GM18502 (cell line): ENCODE measurements around the gene SYCN.
"Not testable (repeated sequence)": the region's sequence is repeated elsewhere in the genome, so short reads cannot be mapped to it uniquely, and the experiment has no call there.

Experiments
- ATAC-seq: cut with Tn5 transposase; IDR thresholded peaks from one replicate; pipeline ENCODE4 v1.9.1; 2021; ENCODE audit warnings: mild to moderate bottlenecking; ENCODE audit not compliant: unreplicated experiment, poor library complexity

Gene SYCN, protein sequence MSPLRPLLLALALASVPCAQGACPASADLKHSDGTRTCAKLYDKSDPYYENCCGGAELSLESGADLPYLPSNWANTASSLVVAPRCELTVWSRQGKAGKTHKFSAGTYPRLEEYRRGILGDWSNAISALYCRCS

DNA sequence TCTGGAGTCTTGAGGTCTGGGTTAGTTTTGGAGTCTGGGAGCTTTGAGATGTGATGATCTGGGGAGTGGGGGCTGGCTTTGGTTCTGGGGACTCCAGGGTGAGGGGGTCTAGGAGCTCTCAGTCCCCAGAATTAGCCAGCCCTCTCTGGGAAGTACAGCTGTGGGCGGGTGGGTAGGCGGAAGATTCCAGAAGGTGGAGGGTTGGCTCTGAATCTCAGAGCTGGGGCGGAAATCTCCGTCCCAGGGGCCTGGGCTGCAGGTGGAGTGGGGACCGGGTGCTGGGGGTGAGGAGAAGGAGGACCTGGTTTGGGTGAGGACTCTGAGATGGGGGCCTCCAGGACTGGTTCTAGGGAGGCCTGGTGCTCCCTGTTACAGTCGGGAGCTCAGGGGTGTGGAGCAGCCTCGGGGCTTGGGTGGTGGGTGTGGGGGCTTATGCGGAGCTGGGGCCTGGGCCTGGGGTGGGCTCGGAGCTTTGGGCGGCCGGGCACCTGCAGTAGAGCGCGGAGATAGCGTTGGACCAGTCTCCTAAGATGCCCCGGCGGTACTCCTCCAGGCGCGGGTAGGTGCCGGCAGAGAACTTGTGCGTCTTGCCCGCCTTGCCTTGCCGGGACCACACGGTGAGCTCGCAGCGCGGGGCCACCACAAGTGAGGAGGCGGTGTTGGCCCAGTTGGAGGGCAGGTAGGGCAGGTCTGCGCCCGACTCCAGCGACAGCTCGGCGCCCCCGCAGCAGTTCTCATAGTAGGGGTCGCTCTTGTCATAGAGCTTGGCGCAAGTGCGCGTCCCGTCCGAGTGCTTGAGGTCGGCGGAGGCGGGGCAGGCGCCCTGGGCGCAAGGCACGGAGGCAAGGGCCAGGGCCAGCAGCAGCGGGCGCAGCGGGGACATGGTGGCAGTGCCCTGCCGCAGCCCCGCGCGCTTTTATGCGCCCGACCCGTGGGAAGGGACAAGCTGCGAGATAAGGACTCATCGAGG is at the start of gene SYCN:
Gene SYCN, minus strand, starts transcription at position 892 of the 970 bp plus-strand sequence. Its CDS starts 9 bp downstream, at position 883.
- ATAC-seq, result no peak

DNA sequence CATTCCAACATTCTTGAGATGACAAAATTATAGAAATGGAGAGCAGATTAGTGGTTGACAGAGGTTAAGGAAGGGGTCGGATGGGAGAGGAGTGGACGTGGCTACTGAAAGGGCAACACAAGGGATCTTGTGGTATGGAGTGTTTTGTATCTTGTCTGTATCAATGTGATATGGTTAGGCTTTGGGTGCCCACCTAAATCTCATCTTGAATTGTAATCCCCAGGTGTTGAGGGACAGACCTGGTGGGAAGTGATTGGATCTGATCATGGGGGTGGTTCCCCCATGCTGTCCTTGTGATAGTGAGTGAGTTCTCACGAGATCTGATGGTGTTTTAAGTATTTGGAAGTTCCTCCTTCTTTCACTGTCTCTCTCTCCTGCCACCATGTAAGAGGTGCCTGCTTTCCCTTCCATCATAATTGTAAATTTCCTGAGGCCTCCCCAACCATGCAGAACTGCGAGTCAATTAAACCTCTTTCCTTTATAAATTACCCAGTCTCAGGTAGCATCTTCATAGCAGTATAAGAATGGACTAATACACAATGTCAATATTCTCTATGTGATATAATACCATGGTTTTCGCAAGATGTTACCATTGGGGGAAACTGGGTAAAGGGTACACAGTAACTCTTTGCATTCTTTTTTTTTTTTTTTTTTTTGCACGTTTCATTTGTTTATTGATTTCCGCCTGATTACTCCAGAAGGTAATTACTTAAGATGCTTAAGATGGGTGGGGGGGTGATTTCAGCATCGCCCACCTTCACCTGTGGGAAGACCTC is 49.5 kb upstream of the SYCN start:
- ATAC-seq, result no peak

DNA sequence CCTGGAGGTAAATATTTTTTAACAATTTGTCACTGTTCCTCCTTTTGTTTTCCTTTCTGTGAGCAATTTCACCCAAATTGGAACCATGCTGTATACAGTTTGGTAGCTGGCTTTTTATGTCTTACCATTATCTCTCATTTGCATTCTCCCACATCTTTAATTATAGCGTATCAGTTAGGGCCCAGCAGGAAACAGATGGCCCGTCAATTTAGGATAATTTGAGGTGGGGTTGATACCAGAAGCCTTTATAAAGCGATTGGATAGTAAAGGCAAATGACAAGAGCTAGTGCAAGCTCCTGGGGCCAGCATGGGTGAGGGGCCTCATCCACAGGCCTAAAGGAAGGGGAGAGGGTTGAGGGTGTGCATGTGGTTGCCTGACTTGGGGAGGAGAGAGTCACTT is 48.4 kb upstream of the SYCN start:
- ATAC-seq, result no peak

DNA sequence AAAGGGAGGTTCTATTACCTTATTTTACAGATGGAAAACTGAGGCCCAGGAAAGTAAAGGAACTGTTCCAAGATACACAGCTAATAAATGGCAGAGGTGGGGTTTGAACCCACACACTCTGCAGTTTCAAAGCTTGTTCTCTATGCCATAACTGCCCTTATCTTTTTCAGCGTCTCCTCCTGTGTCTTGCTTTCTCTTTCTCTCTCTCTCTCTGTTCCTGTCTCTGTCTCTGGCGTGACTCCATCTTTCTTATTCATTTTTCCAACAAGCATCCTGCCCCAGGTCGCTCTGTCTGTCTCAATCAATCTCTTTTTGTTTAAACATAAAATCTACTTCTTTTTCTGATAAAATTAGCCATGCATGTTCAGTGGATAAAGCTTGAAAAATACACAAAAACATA is 47.8 kb upstream of the SYCN start:
- no peak for ATAC-seq

DNA sequence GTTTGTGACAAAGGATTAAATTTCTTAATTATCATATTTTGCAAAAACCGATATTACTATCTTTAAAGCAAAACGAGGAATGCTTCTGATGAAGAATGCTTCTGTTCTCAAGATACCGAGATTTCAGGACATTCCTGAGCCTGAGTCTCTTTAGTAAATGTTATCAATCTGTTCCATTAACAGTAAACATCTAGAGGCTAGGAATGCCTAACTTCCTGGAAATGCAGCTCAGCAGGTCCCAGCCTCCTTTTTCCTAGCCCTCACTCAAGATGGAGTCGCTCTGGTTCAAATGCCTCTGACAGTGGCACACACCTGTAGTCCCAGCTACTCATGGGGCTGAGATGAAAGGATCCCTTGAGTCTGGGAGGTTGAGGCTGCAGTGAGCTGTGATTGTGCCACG is 47.0 kb upstream of the SYCN start:
- no peak for ATAC-seq

DNA sequence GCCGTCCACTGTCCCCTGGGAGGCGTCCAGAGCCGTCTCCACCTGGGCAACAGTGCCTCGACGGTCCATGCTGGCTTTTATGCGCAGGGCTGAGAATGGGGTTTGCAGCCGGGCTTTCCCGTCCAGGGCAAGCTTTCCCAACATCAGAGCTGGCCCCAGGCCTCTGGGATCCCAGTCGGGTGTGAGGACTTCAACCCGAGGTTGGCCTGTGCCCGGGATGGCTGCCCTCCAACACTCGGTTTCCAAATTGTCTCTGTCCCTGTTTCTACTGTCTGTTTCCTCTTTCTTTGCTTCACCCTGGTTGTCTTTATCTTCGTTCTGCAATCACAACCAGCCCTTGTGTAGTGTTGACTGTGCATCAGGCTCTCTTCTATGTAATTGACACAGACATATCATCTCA is 44.7 kb upstream of the SYCN start, which contains the start of gene IFNL4:
Gene IFNL4, minus strand, starts transcription at position 51 of the 400 bp plus-strand sequence.
- ATAC-seq, result no peak

DNA sequence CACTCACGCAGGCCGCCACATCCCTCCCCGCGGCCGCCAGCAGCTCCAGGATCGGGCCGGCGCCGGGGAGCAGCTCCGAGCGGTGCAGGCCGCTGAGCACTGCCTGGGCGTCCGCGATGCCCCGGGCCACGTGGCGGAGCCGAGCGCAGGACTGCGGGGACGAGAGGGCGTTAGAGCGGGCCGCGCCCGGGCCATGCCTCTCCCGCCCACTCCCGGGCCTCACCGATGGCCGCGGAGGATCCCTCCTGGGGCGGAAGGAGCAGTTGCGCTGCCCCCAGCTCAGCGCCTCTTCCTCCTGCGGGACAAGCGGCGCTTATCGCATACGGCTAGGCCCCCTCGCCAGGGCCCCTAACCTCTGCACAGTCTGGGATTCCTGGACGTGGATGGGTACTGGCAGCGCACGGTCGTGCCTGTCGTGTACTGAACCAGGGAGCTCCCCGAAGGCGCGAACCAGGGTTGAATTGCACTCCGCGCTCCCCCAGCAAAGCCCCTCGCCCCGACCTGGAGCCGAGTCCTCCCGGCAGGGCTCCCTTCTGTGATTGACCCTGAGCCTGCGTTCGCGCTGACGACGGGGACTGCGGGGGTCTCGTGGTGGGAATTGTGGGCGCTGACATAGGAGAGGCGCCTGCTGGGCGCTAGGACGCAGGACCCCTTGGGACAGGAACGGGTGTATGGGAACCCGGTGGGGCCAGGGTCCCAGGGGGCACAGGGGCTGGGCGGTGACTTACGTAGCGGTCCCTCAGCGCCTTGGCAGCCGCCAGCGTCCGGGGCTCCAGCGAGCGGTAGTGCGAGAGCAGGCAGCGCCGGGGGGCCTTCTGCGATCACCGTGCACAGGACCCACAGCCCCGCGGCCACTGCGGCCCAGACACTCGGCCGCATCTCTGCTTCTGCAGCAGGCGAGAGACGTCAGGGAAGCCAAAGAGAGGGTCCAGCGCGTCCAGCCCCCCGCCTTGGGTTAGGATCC is 43.9 kb upstream of the SYCN start:
- ATAC-seq, result no peak

DNA sequence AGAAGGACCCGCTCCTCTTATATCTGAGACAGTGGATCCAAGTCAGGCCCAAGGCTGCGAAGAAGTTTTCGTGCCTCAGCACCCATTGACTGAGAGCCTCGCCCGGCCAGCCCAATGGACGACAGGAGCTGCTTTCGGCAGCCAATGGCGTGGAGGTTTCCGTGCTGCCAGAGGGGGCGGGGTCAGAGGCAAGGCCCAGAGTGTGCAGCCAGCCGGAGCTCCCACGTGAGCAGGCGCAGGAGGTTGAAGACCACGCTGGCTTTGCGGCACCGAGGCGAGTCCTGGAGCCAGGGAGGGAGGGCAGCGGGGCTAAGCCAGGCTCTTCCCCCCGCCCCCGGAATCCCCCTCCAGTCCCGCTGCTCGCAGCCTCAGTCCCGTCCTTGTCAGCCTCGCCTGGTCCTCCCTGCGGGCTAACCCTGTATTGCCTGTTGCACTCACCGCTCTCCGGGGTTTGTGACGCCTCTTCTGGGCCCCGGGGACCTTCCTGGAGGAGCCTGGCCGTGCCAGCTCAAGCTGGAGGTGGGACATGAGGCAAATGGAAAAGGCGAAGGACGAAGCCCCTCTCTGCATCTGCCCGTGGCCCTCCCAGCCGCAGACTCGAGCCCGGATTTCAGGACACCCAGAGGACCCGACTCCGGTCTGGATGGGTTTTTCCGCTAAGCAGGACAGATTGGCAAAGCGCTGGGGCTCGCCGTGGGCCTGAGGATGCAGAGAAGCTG is 43.0 kb upstream of the SYCN start:
- ATAC-seq, result no peak

DNA sequence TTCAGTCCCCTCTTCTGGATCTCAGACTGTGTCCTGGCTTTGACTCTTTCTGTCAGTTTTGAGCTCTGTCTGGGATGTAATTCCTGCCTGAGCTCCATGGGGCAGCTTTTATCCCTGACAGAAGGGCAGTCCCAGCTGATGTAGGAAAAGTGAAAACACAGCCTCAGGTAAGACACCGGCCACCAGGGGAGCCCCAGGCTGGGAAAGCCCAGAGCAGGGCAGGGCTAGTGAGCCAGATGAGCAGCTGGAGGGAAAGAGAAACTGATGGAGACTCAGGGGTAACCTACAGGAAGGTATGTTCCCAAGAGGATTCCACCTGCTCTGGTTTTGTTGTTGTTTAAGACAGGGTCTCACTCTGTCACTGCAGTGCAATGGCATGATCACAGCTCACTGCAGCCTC is 41.1 kb upstream of the SYCN start:
- not testable (repeated sequence) for ATAC-seq

DNA sequence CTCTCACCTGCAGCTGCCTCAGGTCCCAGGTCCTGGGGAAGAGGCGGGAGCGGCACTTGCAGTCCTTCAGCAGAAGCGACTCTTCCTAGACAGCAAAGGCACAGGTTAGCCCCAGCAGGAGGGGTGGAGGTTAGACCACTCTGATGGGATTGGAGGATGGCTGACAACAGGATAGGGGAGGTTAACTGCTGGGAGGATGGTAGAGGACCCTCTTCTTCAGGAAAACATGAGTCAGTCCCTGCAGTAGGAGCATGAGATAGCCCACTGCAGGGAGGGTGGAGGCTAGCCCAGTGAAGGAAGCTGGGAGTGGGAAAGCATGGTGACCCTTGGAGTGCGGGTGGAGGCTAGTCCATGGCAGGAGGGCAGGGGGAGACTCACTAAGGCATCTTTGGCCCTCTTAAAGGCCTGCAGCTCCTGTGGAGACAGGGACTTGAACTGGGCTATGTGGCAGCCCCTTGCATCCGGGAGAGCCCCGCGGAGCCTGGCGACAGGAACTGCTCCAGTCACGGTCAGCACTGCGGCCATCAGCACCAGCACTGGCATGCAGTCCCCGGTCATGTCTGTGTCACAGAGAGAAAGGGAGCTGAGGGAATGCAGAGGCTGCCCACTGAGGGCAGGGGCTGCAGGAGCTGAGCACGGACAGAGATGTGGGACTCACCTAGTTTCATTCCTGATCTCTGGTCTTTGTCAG is 40.5 kb upstream of the SYCN start, which contains the start of gene IFNL3:
Gene IFNL3, minus strand, starts transcription at position 597 of the 691 bp plus-strand sequence. Its CDS starts 39 bp downstream, at position 558.
- not testable (repeated sequence) for ATAC-seq

DNA sequence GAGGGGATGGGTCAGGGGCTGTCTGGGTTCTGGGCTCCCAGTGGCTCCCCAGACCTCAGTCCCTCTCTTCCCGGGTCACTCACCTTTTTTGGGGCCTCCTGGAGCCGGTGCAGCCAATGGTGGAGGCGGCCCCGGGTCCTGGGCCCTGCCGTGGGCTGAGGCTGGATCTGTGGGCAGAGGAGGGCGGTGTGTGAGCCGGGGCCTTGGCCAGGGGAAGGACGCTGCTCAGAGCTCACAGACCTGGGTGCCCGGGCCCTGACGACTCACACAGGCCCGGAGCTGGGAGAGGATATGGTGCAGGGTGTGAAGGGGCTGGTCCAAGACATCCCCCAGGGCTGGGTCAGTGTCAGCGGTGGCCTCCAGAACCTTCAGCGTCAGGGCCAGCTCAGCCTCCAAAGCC is 39.7 kb upstream of the SYCN start:
- ATAC-seq, result not testable (repeated sequence)

DNA sequence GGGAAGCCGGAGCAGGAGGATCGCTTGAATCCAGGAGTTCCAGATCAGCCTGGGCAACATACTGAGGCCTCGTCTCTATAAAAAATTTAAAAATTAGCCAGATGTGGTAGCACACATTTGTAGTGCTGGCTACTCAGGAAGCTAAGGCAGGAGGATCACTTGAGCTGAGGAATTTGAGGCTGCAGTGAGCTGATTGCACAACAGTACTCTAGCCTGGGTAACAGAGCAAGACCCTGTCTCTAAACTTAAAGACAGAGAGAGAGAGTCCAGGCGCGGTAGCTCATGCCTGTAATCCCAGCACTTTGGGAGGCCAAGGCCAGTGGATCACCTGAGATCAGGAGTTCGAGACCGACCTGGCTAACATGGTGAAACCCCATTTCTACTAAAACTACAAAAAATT is 36.4 kb upstream of the SYCN start:
- no peak for ATAC-seq

DNA sequence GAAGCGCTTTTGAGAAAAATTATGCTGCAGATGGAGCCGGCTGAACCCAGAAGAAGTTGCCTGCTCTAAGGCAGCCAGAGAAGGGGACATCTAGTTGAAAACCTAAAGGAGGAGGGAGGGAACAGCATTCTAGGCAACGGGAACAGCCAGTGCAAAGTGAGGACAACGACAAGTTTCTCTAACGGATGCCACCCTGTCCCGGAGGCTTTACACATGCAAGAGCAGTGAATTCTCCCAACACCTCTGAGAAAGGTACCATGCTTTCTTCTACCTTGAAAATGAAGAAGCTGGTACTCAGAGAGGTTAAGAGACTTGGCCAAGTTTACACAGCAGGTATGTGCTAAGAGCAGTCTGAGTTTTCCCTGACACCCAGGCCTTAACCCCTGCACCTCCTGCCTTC is 34.9 kb upstream of the SYCN start:
- ATAC-seq, result no peak

DNA sequence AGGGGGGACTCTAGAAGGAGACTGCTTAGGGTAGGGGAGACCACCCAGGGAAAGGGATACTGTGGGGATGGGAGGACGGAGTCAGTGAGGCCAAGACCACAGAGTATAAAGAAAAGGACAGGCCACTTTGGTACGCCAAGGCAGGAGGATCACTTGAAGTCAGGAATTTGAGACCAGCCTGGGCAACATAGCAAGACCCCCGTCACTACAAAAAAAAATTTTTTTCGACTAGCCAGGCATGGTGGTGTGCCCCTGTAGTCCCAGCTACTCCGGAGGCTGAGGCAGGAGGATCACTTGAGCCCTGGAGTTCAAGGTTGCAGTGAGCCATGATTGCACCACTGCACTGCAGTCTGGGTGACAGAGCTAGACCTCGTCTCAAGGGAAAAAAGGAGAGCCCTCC is 34.1 kb upstream of the SYCN start:
- no peak for ATAC-seq

DNA sequence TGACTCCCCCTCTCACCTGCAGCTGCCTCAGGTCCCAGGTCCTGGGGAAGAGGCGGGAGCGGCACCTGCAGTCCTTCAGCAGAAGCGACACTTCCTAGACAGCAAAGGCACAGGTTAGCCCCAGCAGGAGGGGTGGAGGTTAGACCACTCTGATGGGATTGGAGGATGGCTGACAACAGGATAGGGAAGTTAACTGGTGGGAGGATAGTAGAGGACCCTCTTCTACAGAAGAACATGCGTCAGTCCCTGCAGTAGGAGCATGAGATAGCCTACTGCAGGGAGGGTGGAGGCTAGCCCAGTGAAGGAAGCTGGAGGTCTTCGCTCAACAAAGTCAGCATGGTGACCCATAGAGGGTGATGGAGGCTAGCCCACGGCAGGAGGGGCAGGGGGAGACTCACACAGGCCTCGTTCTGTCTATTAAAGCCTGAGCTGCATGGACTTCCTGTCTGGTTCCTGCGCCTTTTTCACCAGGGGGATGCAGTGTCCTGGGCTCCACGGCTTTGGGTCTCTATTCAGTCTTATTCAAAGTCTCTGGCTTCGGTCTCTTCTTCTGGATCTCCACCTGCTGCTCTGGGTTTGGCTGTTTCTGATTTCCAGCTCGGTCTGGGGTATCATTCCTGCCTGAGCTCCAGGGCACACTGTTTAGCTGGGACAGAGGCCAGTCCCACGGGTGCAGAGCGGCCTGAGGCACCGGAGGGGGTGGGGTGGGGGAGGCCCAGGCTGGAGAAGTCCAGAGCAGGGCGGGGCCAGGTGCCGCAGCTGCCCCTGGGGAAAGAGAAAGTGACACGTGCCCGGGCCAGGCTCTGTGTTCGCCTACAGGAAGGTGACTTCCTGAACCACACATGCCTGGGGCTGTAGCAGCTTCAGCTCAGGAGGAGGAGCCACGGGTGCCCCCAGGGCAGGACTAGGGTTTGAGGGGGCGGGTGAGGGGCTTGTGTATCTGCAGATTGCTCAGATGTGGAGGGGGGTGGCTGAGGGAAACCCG is 33.4 kb upstream of the SYCN start:
- ATAC-seq, result no peak

DNA sequence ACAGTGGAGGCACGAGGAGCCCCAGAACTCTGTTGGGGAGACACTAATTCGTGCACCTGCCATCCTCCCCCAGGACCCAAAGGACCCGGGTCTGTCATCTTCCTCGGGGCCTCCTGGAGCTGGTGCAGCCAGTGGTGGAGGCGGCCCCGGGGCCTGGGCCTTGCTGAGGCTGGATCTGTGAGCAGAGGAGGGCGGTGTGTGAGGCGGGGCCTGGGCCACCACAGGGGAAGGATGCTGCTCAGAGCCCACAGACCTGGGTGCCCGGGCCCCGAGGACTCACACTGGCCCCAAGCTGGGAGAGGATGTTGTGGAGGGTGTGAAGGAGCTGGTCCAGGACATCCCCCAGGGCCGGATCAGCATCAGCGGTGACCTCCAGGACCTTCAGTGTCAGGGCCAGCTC is 32.5 kb upstream of the SYCN start:
- no peak for ATAC-seq

DNA sequence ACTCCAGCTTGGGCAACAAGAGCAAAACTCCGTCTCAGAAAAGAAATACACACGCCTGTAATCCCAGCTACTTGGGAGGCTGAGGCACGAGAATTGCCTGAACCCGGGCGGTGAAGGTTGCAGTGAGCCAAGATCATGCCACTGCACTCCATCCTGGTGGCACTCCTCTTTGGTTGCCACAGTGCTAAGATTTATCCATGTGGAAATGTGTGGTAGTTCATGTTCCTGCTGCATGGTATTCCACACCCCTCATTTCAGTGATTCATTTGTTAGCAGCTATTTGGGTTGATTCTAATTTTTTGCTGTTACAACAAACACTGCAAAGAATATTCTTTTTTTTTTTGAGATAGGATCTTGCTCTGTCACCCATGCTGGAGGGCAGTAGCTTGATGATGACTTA is 28.6 kb upstream of the SYCN start:
- ATAC-seq, result no peak
